ENCODE results near the gene SLC30A7.

SLC30A7 gene

GRCh38 chr1:100971021-100971420, 75.1 kb downstream of the SLC30A7 start:
- in situ Hi-C loops (cut with HindIII; ENCODE audit: low sequenced_read_pairs) = no loop called here

- in situ Hi-C loops (cut with HindIII; ENCODE audit: low sequenced_read_pairs) = no loop called here
These were observed 76.3 kb downstream of the SLC30A7 start for GRCh38 chr1:100972185-100972584.

GRCh38 chr1:100976936-100977335, 81.0 kb downstream of the SLC30A7 start:
- in situ Hi-C loops (cut with HindIII; ENCODE audit: low sequenced_read_pairs) = no loop called here

GRCh38 chr1:100979631-100980030, 83.7 kb downstream of the SLC30A7 start:
- in situ Hi-C loops (cut with HindIII; ENCODE audit: low sequenced_read_pairs) = no loop called here

- in situ Hi-C loops (cut with HindIII; ENCODE audit: low sequenced_read_pairs) = no loop called here
These were observed 86.9 kb downstream of the SLC30A7 start for GRCh38 chr1:100982793-100983192.

GRCh38 chr1:100988121-100988520, 92.2 kb downstream of the SLC30A7 start:
- in situ Hi-C loops (cut with HindIII; ENCODE audit: low sequenced_read_pairs) = no loop called here

GRCh38 chr1:100989306-100990077, 93.6 kb downstream of the SLC30A7 start:
- in situ Hi-C loops (cut with HindIII; ENCODE audit: low sequenced_read_pairs) = no loop called here

GRCh38 chr1:100995198-100995988, 99.5 kb downstream of the SLC30A7 start:
- in situ Hi-C loops (cut with HindIII; ENCODE audit: low sequenced_read_pairs) = no loop called here

- in situ Hi-C loops (cut with HindIII; ENCODE audit: low sequenced_read_pairs) = no loop called here
These were observed 102.5 kb downstream of the SLC30A7 start for GRCh38 chr1:100998426-100998825.

- in situ Hi-C loops (cut with HindIII; ENCODE audit: low sequenced_read_pairs) = no loop called here
These were observed 104.4 kb downstream of the SLC30A7 start for GRCh38 chr1:101000131-101000873.

- in situ Hi-C loops (cut with HindIII; ENCODE audit: low sequenced_read_pairs) = no loop called here
These were observed 106.7 kb downstream of the SLC30A7 start for GRCh38 chr1:101002551-101002950.

- in situ Hi-C loops (cut with HindIII; ENCODE audit: low sequenced_read_pairs) = no loop called here
These were observed 107.2 kb downstream of the SLC30A7 start for GRCh38 chr1:101003012-101003650.

- in situ Hi-C loops (cut with HindIII; ENCODE audit: low sequenced_read_pairs) = no loop called here
These were observed 108.2 kb downstream of the SLC30A7 start for GRCh38 chr1:101004061-101004460.

GRCh38 chr1:101004670-101005069, 108.8 kb downstream of the SLC30A7 start:
- in situ Hi-C loops (cut with HindIII; ENCODE audit: low sequenced_read_pairs) = no loop called here

- in situ Hi-C loops (cut with HindIII; ENCODE audit: low sequenced_read_pairs) = no loop called here
These were observed 109.3 kb downstream of the SLC30A7 start for GRCh38 chr1:101005183-101005582.

GRCh38 chr1:101005871-101006270, 110.0 kb downstream of the SLC30A7 start:
- in situ Hi-C loops (cut with HindIII; ENCODE audit: low sequenced_read_pairs) = no loop called here

- in situ Hi-C loops (cut with HindIII; ENCODE audit: low sequenced_read_pairs) = no loop called here
These were observed 110.7 kb downstream of the SLC30A7 start for GRCh38 chr1:101006553-101006952.

- in situ Hi-C loops (cut with HindIII; ENCODE audit: low sequenced_read_pairs) = no loop called here
These were observed 112.4 kb downstream of the SLC30A7 start for GRCh38 chr1:101008229-101008834.

- in situ Hi-C loops (cut with HindIII; ENCODE audit: low sequenced_read_pairs) = no loop called here
These were observed 117.9 kb downstream of the SLC30A7 start for GRCh38 chr1:101013776-101014175.

- in situ Hi-C loops (cut with HindIII; ENCODE audit: low sequenced_read_pairs) = no loop called here
These were observed 121.6 kb downstream of the SLC30A7 start for GRCh38 chr1:101017448-101017847.

- in situ Hi-C loops (cut with HindIII; ENCODE audit: low sequenced_read_pairs) = no loop called here
These were observed 126.4 kb downstream of the SLC30A7 start for GRCh38 chr1:101022294-101022693.
